Spleen (tissue), 11 donors: Measurements from ENCODE around the gene SLC8A3. TPM values are rescaled to one million over a fixed set of nuclear protein-coding genes. Genes with fewer than 3 reads are reported as not detected.

Experiments
- DNase-seq: peaks from one replicate; pipeline ENCODE4 v3.0.0-alpha.2; 2020
- H3K27ac ChIP-seq, 8 donors: fragments of 200-600 bp; sonication (generic) in 7 of 8; 1 replicate in 4 of 8; 2 replicates in 4 of 8; pipeline versions ENCODE4 v1.5.0 to v1.8.0; 2016 to 2021; ENCODE audit warnings: inconsistent platforms in 4 of 8, mild to moderate bottlenecking in 4 of 8, moderate library complexity in 1 of 8
- H3K27me3 ChIP-seq, 7 donors: fragments of 200-600 bp; sonication (generic) in 6 of 7; replicated peaks in 1 of 7; 1 replicate in 4 of 7; 2 replicates in 3 of 7; pipeline versions ENCODE4 v1.5.0 to v1.8.0; 2016 to 2021; ENCODE audit warnings: inconsistent platforms in 3 of 7, mild to moderate bottlenecking in 1 of 7
- H3K36me3 ChIP-seq, 6 donors: fragments of 200-600 bp; sonication (generic) in 5 of 6; 1 replicate in 4 of 6; 2 replicates in 2 of 6; pipeline versions ENCODE4 v1.5.0 to v1.8.0; 2016 to 2021; ENCODE audit warnings: inconsistent platforms in 2 of 6
- H3K4me1 ChIP-seq, 6 donors: fragments of 200-600 bp; sonication (generic) in 5 of 6; 1 replicate in 3 of 6; 2 replicates in 3 of 6; pipeline versions ENCODE4 v1.5.0 to v1.8.0; 2016 to 2021; ENCODE audit warnings: inconsistent platforms in 3 of 6
- H3K4me3 ChIP-seq, 8 donors: fragments of 200-600 bp; sonication (generic) in 7 of 8; 1 replicate in 4 of 8; 2 replicates in 4 of 8; pipeline versions ENCODE4 v1.5.0 to v1.8.0; 2016 to 2021; ENCODE audit warnings: inconsistent platforms in 4 of 8, mild to moderate bottlenecking in 4 of 8, moderate library complexity in 2 of 8
- H3K9me3 ChIP-seq, 8 donors: fragments of 200-600 bp; sonication (generic) in 7 of 8; 1 replicate in 4 of 8; 2 replicates in 4 of 8; pipeline versions ENCODE4 v1.5.0 to v1.8.0; 2016 to 2021; ENCODE audit warnings: inconsistent platforms in 4 of 8
- CTCF ChIP-seq, 11 experiments: fragments of 200-600 bp in 7 of 11; fragments of 450-650 bp in 4 of 11; sonication (generic) in 4 of 11; IDR thresholded peaks in 8 of 11; conservative IDR thresholded peaks in 3 of 11; 1 replicate in 7 of 11; 2 replicates in 4 of 11; pipeline versions ENCODE4 v1.4.0 to v1.8.0; 2016 to 2021; ENCODE audit warnings: antibody characterized with exemption in 11 of 11, inconsistent platforms in 4 of 11, mild to moderate bottlenecking in 1 of 11
- POLR2A ChIP-seq, 3 donors: fragments of 450-650 bp; IDR thresholded peaks; one replicate each; pipeline ENCODE4 v1.5.1; 2017; ENCODE audit warnings: antibody characterized with exemption in 3 of 3, mild to moderate bottlenecking in 1 of 3
- POLR2AphosphoS5 ChIP-seq, 3 donors: sonication (generic); formaldehyde crosslinking; IDR thresholded peaks; one replicate each; pipeline ENCODE4 v1.5.1; 2017; ENCODE audit warnings: antibody characterized with exemption in 3 of 3
- WGBS, 5 donors: extraction: QIAGEN DNeasy Blood & Tissue Kit in 3 of 5; methylation state at CpG; one replicate each; pipeline versions ENCODE4 v1.1.5 to v1.1.7; 2013 to 2018; 5-methylcytosine and 5-hydroxymethylcytosine counted together
- intact Hi-C: fragments of 100-400 bp; cut with DNase I; formaldehyde crosslinking; loops from one replicate; pipeline ENCODE4 v1.15.0; 2023; ENCODE audit warnings: low total_unique reads
- polyA plus RNA-seq, 3 donors: library from polyadenylated mRNA; stranded (reverse); fragments of 200-250 nt; gene quantifications; one replicate each; pipeline ENCODE4 v1.2.1, GENCODE V29; 2013
- total RNA-seq, 7 donors: library from RNA; depleted of rRNA in 3 of 7; stranded (reverse); fragments of >200 nt in 3 of 7; fragmentation: NEBNext Ultra II Directional in 4 of 7; extraction: Animal tissue kit (Norgen Biotek cat#: 25700) in 4 of 7; gene quantifications; one replicate each; pipeline versions ENCODE4 v1.1.0 to v1.2.1, GENCODE V29; 2016 to 2021
- donor health status: healthy with polysubstance abuse.
- donor health status: DM: no; HTN: no; CAD: no; lungs with moderate emphysema.
- donor health status: DM: no; HTN: no; CAD: no.
- donor health status: Bipolar disorder and iron deficiency.
- donor health status: healthy.
- donor health status: DM: no; HTN: no; CAD: no.
- donor health status: DM: yes; HTN: yes; CAD: no.

SLC8A3 gene
- total and polyA plus RNA-seq, 10 donors = 0.19 to 0.52 (median 0.33) TPM; not detected in 3

- WGBS, 5 donors = 34 to 52% (median 45%) methylated on average over 8 of the region's 8 CpGs
- Histone ChIP-seq H3K9me3 (no peaks in the 10 kb centered on the region), H3K27ac (no peak overlapping the region), H3K27me3 (no peaks in the 10 kb centered on the region), H3K4me1 (no peaks in the 10 kb centered on the region), H3K4me3 (no peak overlapping the region), H3K36me3 (no peaks in the 10 kb centered on the region)
- no peak for DNase-seq
- TF ChIP-seq CTCF (IDR thresholded peaks at IDR 0.05 in 8 of 11, conservative IDR thresholded peaks at IDR 0.05 in 3 of 11) (no peak), POLR2AphosphoS5 (IDR thresholded peaks at IDR 0.05) (no peak), POLR2A (IDR thresholded peaks at IDR 0.05) (no peak)
- intact Hi-C loops = no loop called here
Observed at GRCh38 chr14:70171726-70172125, 17.0 kb downstream of the SLC8A3 start.

- WGBS, 5 donors = 88 to 97% (median 93%) methylated on average over 4 of the region's 4 CpGs
Observed at GRCh38 chr14:70170976-70171375, 17.8 kb downstream of the SLC8A3 start.

GRCh38 chr14:70168406-70168805 is 20.3 kb downstream of the SLC8A3 start:
- no peaks in the 10 kb centered on the region for H3K36me3 ChIP-seq
- intact Hi-C loops = no loop called here
- 88 to 94% (median 91%) methylated on average over 4 of the region's 4 CpGs for WGBS, 5 donors
- TF ChIP-seq POLR2AphosphoS5 (IDR thresholded peaks at IDR 0.05) (no peak), CTCF (IDR thresholded peaks at IDR 0.05 in 8 of 11, conservative IDR thresholded peaks at IDR 0.05 in 3 of 11) (no peak), POLR2A (IDR thresholded peaks at IDR 0.05) (no peak)
- no peak for DNase-seq
- H3K4me3 ChIP-seq = no peak overlapping the region
- no peaks in the 10 kb centered on the region for H3K27me3 ChIP-seq
- H3K9me3 ChIP-seq = no peaks in the 10 kb centered on the region
- H3K4me1 ChIP-seq = no peaks in the 10 kb centered on the region
- no peak overlapping the region for H3K27ac ChIP-seq

More at GRCh38 chr14:70170976-70171375, 17.8 kb downstream of the SLC8A3 start:
- Histone ChIP-seq H3K36me3 (no peaks in the 10 kb centered on the region), H3K27me3 (no peaks in the 10 kb centered on the region), H3K4me1 (no peaks in the 10 kb centered on the region), H3K9me3 (no peaks in the 10 kb centered on the region), H3K4me3 (no peak overlapping the region), H3K27ac (no peak overlapping the region)
- no peak for TF ChIP-seq POLR2A (IDR thresholded peaks at IDR 0.05)
- no peak for TF ChIP-seq POLR2AphosphoS5 (IDR thresholded peaks at IDR 0.05)
- no peak for TF ChIP-seq CTCF (IDR thresholded peaks at IDR 0.05 in 8 of 11, conservative IDR thresholded peaks at IDR 0.05 in 3 of 11)
- intact Hi-C loops = no loop called here
- no peak for DNase-seq

- intact Hi-C loops = no loop called here
- Histone ChIP-seq H3K9me3 (no peaks in the 10 kb centered on the region), H3K27me3 (no peaks in the 10 kb centered on the region), H3K36me3 (no peaks in the 10 kb centered on the region), H3K27ac (no peak overlapping the region), H3K4me1 (no peaks in the 10 kb centered on the region), H3K4me3 (no peak overlapping the region)
- 88 to 95% (median 93%) methylated on average over 9 of the region's 9 CpGs for WGBS, 5 donors
- TF ChIP-seq CTCF (IDR thresholded peaks at IDR 0.05 in 8 of 11, conservative IDR thresholded peaks at IDR 0.05 in 3 of 11) (no peak), POLR2A (IDR thresholded peaks at IDR 0.05) (no peak), POLR2AphosphoS5 (IDR thresholded peaks at IDR 0.05) (no peak)
- no peak for DNase-seq
Observed at GRCh38 chr14:70166530-70167203, 22.1 kb downstream of the SLC8A3 start.
